Epithelial cell of proximal tubule (primary cell): ENCODE data around the gene DAB2IP. TPM values are rescaled to one million over a fixed set of nuclear protein-coding genes. Genes with fewer than 3 reads are reported as not detected.

Experiments
- DNase-seq: peaks from one replicate; pipeline ENCODE4 v3.0.0-alpha.2; 2011; ENCODE audit warnings: low read depth
- H3K4me3 ChIP-seq: 2 replicates; pipeline ENCODE4 v1.5.1; 2011; ENCODE audit warnings: low read depth, mild to moderate bottlenecking, low read length
- total RNA-seq: library from RNA; depleted of rRNA; stranded (reverse); fragments of >200 nt; gene quantifications from 2 replicates; pipeline ENCODE4 v1.2.3, GENCODE V29; 2015
- TF ChIP-seq, protein P1 (sequence below): conservative IDR thresholded peaks from 2 replicates; pipeline ENCODE4 v1.5.1; 2012; ENCODE audit warnings: low read depth, mild to moderate bottlenecking, low read length

Gene DAB2IP
- total RNA-seq, 1 donor from 2014 or later: 23.8 TPM

DNA sequence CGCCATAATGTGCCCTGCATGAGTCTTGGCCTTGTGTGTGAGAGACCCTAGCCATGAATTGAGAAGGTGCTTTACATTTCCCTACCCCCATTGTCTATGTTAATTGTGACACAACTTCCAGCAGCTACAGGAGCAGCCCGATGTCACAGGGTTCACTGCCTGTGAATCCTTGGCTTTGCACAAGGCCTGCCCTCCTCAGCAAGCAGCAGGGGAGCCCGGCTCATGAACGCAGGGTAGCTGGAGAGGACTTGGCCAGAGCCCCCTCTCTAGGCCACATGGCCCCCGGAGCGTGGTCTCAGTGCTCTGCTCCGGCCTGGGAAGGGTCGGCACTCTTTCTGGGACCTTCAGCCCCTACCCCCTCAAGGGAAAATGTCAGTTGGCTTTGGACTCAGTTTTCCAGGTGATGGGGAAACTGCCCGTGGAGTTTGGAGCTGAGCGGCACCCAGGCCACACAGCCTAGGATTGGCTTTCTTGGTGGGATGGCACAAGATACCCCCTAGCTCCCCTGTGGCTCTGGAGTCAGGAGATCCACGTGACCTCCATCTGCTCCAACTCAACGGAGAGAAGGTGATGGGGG lies 160.8 kb downstream of the DAB2IP start:
- TF ChIP-seq, protein P1, sequence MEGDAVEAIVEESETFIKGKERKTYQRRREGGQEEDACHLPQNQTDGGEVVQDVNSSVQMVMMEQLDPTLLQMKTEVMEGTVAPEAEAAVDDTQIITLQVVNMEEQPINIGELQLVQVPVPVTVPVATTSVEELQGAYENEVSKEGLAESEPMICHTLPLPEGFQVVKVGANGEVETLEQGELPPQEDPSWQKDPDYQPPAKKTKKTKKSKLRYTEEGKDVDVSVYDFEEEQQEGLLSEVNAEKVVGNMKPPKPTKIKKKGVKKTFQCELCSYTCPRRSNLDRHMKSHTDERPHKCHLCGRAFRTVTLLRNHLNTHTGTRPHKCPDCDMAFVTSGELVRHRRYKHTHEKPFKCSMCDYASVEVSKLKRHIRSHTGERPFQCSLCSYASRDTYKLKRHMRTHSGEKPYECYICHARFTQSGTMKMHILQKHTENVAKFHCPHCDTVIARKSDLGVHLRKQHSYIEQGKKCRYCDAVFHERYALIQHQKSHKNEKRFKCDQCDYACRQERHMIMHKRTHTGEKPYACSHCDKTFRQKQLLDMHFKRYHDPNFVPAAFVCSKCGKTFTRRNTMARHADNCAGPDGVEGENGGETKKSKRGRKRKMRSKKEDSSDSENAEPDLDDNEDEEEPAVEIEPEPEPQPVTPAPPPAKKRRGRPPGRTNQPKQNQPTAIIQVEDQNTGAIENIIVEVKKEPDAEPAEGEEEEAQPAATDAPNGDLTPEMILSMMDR: no peak
- DNase-seq: no peak
- no peak overlapping the region for H3K4me3 ChIP-seq

- DNase-seq: no peak
- TF ChIP-seq, protein P1: no peak
- no peak overlapping the region for H3K4me3 ChIP-seq
These were observed 162.2 kb downstream of the DAB2IP start for GRCh38 chr9:121813519-121814210.

DNA sequence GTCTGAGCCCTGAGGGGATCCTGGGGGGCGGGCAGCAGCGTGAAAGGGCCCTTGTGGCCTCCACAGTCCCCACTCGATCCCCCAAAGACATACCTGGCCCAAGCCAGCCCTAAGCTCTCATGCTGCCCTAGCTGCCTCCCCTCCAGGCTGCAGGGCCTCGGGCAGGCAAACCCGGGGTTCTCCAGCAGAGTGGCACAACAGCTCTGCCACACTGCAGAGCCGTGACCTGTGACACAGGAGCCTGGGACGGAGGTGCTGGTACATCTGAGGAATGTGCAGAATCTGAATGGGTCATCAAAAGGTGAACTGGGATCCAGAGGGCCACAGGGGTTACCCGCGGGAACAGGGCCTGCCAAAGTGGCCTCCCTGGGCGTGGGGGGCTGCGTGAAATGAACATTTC lies 163.2 kb downstream of the DAB2IP start:
- no peak for DNase-seq
- TF ChIP-seq, protein P1: no peak
- no peak overlapping the region for H3K4me3 ChIP-seq

DNA sequence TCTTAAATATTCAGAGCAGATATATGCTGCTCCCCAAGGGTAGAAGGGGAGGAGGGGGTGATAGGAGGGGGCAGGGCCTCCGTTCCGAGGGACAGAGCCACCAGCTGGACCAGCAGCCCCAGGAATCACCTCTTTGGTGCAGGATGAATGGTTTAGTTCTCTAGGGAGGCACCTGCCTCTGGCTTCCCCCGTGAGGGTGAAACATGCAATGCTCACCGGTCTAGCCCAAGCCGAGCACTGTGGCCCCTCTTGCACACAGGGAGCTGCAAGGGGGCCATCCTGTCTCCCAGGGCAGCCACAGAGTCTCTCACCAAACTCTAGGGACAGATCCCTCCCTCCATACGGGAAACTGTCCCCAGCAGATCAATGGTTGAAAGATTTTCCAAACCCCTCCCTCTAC lies 163.7 kb downstream of the DAB2IP start:
- TF ChIP-seq, protein P1: no peak

DNA sequence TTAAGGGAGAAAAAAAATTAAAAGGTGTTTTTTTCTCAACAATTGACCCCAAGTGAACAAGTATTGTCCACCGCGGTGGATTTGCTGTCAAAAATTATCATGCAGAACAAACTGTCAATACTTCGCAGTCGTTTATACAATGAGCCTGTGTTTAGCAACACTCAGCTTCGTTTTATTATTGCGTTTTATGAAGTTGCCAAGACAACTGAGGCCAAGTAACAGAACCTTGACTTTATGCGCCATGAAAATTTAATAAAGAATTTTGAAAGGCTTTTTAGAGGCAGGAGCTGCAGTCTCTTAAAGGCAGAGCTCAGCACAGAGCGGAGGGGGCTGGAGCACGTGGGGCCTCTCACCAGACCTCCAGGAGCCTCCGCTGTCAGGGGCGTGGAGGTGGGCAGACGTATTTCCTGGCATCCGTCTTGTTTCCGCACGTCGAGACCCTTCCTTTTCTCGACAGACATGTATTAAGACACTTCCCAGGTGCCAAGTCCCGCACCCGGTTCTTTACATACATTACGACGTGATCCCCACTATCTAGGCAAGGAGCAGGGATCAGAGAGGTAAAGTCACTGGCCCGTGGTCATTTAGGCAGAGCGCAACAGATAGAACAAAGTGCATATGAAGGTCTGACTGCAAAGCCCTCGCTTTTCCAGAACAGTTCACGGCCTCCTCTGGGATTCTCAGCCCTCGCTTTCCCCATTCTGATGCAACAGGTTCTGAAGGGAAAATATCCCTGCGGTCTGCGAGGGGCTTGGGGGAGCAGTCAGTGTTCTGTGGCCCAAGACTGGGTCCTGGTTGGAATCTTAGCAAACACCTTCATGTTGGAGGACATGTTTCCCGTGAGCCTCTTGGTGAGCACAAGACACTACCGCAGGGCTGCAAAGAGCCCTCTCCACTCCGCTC lies 164.4 kb downstream of the DAB2IP start:
- DNase-seq: no peak
- TF ChIP-seq, protein P1: no peak
- no peak overlapping the region for H3K4me3 ChIP-seq

More for the DNA sequence above, 163.7 kb downstream of the DAB2IP start:
- no peak overlapping the region for H3K4me3 ChIP-seq
- no peak for DNase-seq

DNA sequence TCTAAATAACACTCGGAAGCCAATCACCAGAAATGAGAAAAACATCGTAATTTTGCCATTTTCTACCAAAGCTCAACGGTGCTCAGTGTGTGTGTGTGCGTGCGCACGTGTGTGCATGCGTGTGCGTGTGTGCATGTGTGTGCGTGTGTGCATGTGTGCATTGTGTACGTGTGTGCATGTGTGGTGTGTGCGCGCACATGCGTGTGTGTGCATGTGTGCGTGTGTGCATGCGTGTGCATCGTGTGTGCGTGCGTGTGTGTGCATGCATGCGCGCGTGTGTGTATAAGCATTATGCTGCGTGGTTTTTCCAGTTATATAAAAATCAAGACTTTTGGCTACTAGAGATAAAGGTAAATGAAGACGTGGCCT lies 165.0 kb downstream of the DAB2IP start:
- DNase-seq: no peak
- H3K4me3 ChIP-seq: no peak overlapping the region
- TF ChIP-seq, protein P1: no peak
